WTC11 (cell line): Measurements from ENCODE around the gene ECT2L. TPM values are rescaled to one million over a fixed set of nuclear protein-coding genes. Genes with fewer than 3 reads are reported as not detected.

Source experiments
- ATAC-seq: fragments of 200-7000 bp; cut with Tn5 transposase; 2 replicates; pipeline ENCODE4 v1.10.0; 2021; ENCODE audit warnings: mild to moderate bottlenecking, moderate library complexity
- CTCF ChIA-PET: fragments of 300-600 bp; sonication (Branson Sonifier 250); formaldehyde crosslinking; loops from one replicate; lab custom pipeline; 2021; ENCODE audit warnings: antibody characterized with exemption; lab: Charles Lee
- POLR2A ChIA-PET: fragments of 350-600 bp; sonication (Branson Sonifier 250); formaldehyde crosslinking; loops from one replicate; lab custom pipeline; 2021; ENCODE audit warnings: antibody characterized with exemption; lab: Charles Lee
- DNase-seq: peaks from one replicate; pipeline ENCODE4 v3.0.0; 2021; ENCODE audit warnings: low spot score
- H3K27ac Mint-ChIP-seq: 2 replicates; pipeline ENCODE4 v1.8.0; 2021; ENCODE audit warnings: mixed read lengths
- H3K27me3 Mint-ChIP-seq: 2 replicates; pipeline ENCODE4 v1.8.0; 2021; ENCODE audit warnings: low read depth, mild to moderate bottlenecking, moderate library complexity, mixed read lengths
- H3K36me3 Mint-ChIP-seq: 2 replicates; pipeline ENCODE4 v1.8.0; 2021; ENCODE audit warnings: mixed read lengths
- H3K4me1 Mint-ChIP-seq: 2 replicates; pipeline ENCODE4 v1.8.0; 2022; ENCODE audit warnings: mixed read lengths
- H3K4me3 Mint-ChIP-seq: 2 replicates; pipeline ENCODE4 v1.8.0; 2021; ENCODE audit warnings: mild to moderate bottlenecking, moderate library complexity, mixed read lengths
- H3K9me3 Mint-ChIP-seq: 2 replicates; pipeline ENCODE4 v1.8.0; 2021; ENCODE audit warnings: mixed read lengths
- CBFB ChIP-seq: sonication (generic); formaldehyde crosslinking; IDR thresholded peaks from 2 replicates; pipeline ENCODE4 v1.8.1; 2022; ENCODE audit warnings: mild to moderate bottlenecking, low read depth, missing genetic modification reagents
- CREB1 ChIP-seq: sonication (generic); formaldehyde crosslinking; IDR thresholded peaks from 2 replicates; pipeline ENCODE4 v1.8.0; 2023; ENCODE audit warnings: mild to moderate bottlenecking, missing genetic modification reagents
- CREM ChIP-seq: sonication (generic); formaldehyde crosslinking; IDR thresholded peaks from 2 replicates; pipeline ENCODE4 v1.8.1; 2022; ENCODE audit warnings: mild to moderate bottlenecking, missing genetic modification reagents, moderate library complexity
- ELF4 ChIP-seq: sonication (generic); formaldehyde crosslinking; IDR thresholded peaks from 2 replicates; pipeline ENCODE4 v1.8.1; 2022; ENCODE audit warnings: low read depth, mild to moderate bottlenecking, moderate library complexity, missing genetic modification reagents
- ESRRA ChIP-seq: sonication (generic); formaldehyde crosslinking; IDR thresholded peaks from 2 replicates; pipeline ENCODE4 v1.8.1; 2022; ENCODE audit warnings: mild to moderate bottlenecking, missing genetic modification reagents, borderline replicate concordance
- ETV6 ChIP-seq: sonication (generic); formaldehyde crosslinking; IDR thresholded peaks from 2 replicates; pipeline ENCODE4 v1.8.1; 2022; ENCODE audit warnings: mild to moderate bottlenecking, missing genetic modification reagents
- FOXJ3 ChIP-seq: sonication (generic); formaldehyde crosslinking; IDR thresholded peaks from 2 replicates; pipeline ENCODE4 v1.9.0; 2021; ENCODE audit warnings: missing genetic modification reagents, mild to moderate bottlenecking, borderline replicate concordance
- FOXK1 ChIP-seq: sonication (generic); formaldehyde crosslinking; IDR thresholded peaks from 2 replicates; pipeline ENCODE4 v1.8.0; 2022; ENCODE audit warnings: mild to moderate bottlenecking, moderate library complexity, missing genetic modification reagents
- FOXP1 ChIP-seq: sonication (generic); formaldehyde crosslinking; IDR thresholded peaks from 2 replicates; pipeline ENCODE4 v1.8.0; 2022; ENCODE audit warnings: missing genetic modification reagents, mild to moderate bottlenecking, moderate library complexity, borderline replicate concordance
- GABPB1 ChIP-seq: sonication (generic); formaldehyde crosslinking; IDR thresholded peaks from 2 replicates; pipeline ENCODE4 v1.8.1; 2023; ENCODE audit warnings: mild to moderate bottlenecking, missing genetic modification reagents
- HMGA2 ChIP-seq: fragments of 250-450 bp; sonication (Bioruptor Pico); IDR thresholded peaks from 2 replicates; pipeline ENCODE4 v1.4.0; 2021; ENCODE audit warnings: mild to moderate bottlenecking, moderate library complexity
- JAZF1 ChIP-seq: fragments of 250-450 bp; sonication (Bioruptor Pico); IDR thresholded peaks from 2 replicates; pipeline ENCODE4 v1.9.0; 2021; ENCODE audit warnings: moderate library complexity, mild to moderate bottlenecking, inconsistent platforms
- JUN ChIP-seq: sonication (generic); formaldehyde crosslinking; IDR thresholded peaks from 2 replicates; pipeline ENCODE4 v1.8.0; 2023; ENCODE audit warnings: mild to moderate bottlenecking, missing genetic modification reagents
- MXD4 ChIP-seq: fragments of 250-450 bp; sonication (Bioruptor Pico); IDR thresholded peaks from 2 replicates; pipeline ENCODE4 v1.8.0; 2021; ENCODE audit warnings: mild to moderate bottlenecking, moderate library complexity, borderline replicate concordance
- SOX15 ChIP-seq: fragments of 250-450 bp; sonication (Bioruptor Pico); IDR thresholded peaks from 2 replicates; pipeline ENCODE4 v1.9.0; 2021; ENCODE audit warnings: mild to moderate bottlenecking
- SP1 ChIP-seq: sonication (generic); formaldehyde crosslinking; conservative IDR thresholded peaks from 2 replicates; pipeline ENCODE4 v1.8.1; 2022; ENCODE audit warnings: missing genetic modification reagents
- ZBTB21 ChIP-seq: sonication (generic); formaldehyde crosslinking; IDR thresholded peaks from 2 replicates; pipeline ENCODE4 v1.8.1; 2023; ENCODE audit warnings: mild to moderate bottlenecking, missing genetic modification reagents, borderline replicate concordance
- ZNF138 ChIP-seq: sonication (generic); formaldehyde crosslinking; conservative IDR thresholded peaks from 2 replicates; pipeline ENCODE4 v1.8.1; 2022; ENCODE audit warnings: mild to moderate bottlenecking, moderate library complexity, missing genetic modification reagents
- ZNF232 ChIP-seq: sonication (generic); formaldehyde crosslinking; IDR thresholded peaks from 2 replicates; pipeline ENCODE4 v1.8.0; 2022; ENCODE audit warnings: mild to moderate bottlenecking, missing genetic modification reagents
- ZNF263 ChIP-seq: sonication (generic); formaldehyde crosslinking; IDR thresholded peaks from 2 replicates; pipeline ENCODE4 v1.8.1; 2022; ENCODE audit warnings: low read depth, mild to moderate bottlenecking, moderate library complexity, missing genetic modification reagents
- ZNF317 ChIP-seq: sonication (generic); formaldehyde crosslinking; IDR thresholded peaks from 2 replicates; pipeline ENCODE4 v1.8.1; 2023; ENCODE audit warnings: low read depth, mild to moderate bottlenecking, moderate library complexity, missing genetic modification reagents, borderline replicate concordance
- total RNA-seq: library from RNA; stranded (reverse); gene quantifications from 3 replicates; pipeline ENCODE4 v1.2.3, GENCODE V29; 2021
- TF ChIP-seq, protein P1 (sequence below): sonication (generic); formaldehyde crosslinking; IDR thresholded peaks from 2 replicates; pipeline ENCODE4 v1.8.0; 2022; ENCODE audit warnings: missing genetic modification reagents
- TF ChIP-seq, protein P2 (sequence below): sonication (generic); formaldehyde crosslinking; IDR thresholded peaks from 2 replicates; pipeline ENCODE4 v1.8.1; 2022; ENCODE audit warnings: mild to moderate bottlenecking, moderate library complexity, missing genetic modification reagents
- TF ChIP-seq, protein P3 (sequence below): sonication (generic); formaldehyde crosslinking; IDR thresholded peaks from 2 replicates; pipeline ENCODE4 v1.8.1; 2022; ENCODE audit warnings: low read depth, mild to moderate bottlenecking, moderate library complexity, missing genetic modification reagents, borderline replicate concordance
- TF ChIP-seq, protein P4 (sequence below): sonication (generic); formaldehyde crosslinking; conservative IDR thresholded peaks from 2 replicates; pipeline ENCODE4 v1.8.1; 2022; ENCODE audit warnings: mild to moderate bottlenecking, missing genetic modification reagents
- TF ChIP-seq, protein P5 (sequence below): fragments of 250-450 bp; sonication (Bioruptor Pico); IDR thresholded peaks from 2 replicates; pipeline ENCODE4 v1.8.0; 2021; ENCODE audit warnings: mild to moderate bottlenecking
- TF ChIP-seq, protein P6 (sequence below): sonication (generic); formaldehyde crosslinking; IDR thresholded peaks from 2 replicates; pipeline ENCODE4 v1.8.1; 2023; ENCODE audit warnings: mild to moderate bottlenecking, missing genetic modification reagents, moderate library complexity

ECT2L gene
- total RNA-seq, 1 experiment from 2014 or later = not detected

DNA sequence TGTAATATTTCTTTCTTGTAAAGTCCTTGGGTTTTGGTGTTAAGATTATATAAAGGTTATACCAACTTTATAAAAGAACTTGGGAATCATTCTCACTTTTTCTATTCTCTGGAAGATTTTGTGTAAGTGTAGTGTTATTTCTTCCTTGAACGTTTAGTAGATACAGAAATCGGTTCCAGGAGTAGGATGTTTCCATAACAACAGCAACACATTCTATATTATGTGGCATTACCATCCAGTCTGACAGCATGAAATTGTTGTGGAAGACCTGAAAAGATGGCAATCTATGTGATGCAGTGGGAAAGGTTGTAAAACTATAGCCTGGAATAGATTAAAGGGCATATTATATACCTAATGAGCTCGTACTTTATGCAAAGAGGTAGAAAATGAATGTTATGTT is 13.8 kb downstream of the ECT2L start:
- ChIA-PET CTCF (no interaction called here), POLR2A (no interaction called here)
- Mint-ChIP-seq H3K36me3 (no peaks in the 10 kb centered on the region), H3K9me3 (no peaks in the 10 kb centered on the region), H3K4me3 (no peak overlapping the region), H3K4me1 (0 out of 2 replicates have a peak, but pooled peaks cover 7% of the 10 kb centered on the region), H3K27me3 (no peaks in the 10 kb centered on the region; the same call in 1 of the 2 replicates), H3K27ac (no peak overlapping the region)
- DNase-seq (no peak), ATAC-seq (no peak)
- TF ChIP-seq, protein P1, sequence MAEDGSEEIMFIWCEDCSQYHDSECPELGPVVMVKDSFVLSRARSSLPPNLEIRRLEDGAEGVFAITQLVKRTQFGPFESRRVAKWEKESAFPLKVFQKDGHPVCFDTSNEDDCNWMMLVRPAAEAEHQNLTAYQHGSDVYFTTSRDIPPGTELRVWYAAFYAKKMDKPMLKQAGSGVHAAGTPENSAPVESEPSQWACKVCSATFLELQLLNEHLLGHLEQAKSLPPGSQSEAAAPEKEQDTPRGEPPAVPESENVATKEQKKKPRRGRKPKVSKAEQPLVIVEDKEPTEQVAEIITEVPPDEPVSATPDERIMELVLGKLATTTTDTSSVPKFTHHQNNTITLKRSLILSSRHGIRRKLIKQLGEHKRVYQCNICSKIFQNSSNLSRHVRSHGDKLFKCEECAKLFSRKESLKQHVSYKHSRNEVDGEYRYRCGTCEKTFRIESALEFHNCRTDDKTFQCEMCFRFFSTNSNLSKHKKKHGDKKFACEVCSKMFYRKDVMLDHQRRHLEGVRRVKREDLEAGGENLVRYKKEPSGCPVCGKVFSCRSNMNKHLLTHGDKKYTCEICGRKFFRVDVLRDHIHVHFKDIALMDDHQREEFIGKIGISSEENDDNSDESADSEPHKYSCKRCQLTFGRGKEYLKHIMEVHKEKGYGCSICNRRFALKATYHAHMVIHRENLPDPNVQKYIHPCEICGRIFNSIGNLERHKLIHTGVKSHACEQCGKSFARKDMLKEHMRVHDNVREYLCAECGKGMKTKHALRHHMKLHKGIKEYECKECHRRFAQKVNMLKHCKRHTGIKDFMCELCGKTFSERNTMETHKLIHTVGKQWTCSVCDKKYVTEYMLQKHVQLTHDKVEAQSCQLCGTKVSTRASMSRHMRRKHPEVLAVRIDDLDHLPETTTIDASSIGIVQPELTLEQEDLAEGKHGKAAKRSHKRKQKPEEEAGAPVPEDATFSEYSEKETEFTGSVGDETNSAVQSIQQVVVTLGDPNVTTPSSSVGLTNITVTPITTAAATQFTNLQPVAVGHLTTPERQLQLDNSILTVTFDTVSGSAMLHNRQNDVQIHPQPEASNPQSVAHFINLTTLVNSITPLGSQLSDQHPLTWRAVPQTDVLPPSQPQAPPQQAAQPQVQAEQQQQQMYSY (CRISPR knock-in tag) = no peak
- TF ChIP-seq ZBTB21 (CRISPR knock-in tag) (no peak), MXD4 (CRISPR knock-in tag) (no peak), SOX15 (CRISPR knock-in tag) (no peak), ZNF317 (no peak), FOXK1 (no peak), SP1 (CRISPR knock-in tag) (no peak), ZNF263 (no peak), ZNF138 (CRISPR knock-in tag) (no peak), ZNF232 (CRISPR knock-in tag) (no peak), HMGA2 (no peak), ESRRA (CRISPR knock-in tag) (no peak), FOXJ3 (no peak)
- TF ChIP-seq, protein P2, sequence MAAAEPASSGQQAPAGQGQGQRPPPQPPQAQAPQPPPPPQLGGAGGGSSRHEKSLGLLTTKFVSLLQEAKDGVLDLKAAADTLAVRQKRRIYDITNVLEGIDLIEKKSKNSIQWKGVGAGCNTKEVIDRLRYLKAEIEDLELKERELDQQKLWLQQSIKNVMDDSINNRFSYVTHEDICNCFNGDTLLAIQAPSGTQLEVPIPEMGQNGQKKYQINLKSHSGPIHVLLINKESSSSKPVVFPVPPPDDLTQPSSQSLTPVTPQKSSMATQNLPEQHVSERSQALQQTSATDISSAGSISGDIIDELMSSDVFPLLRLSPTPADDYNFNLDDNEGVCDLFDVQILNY (CRISPR knock-in tag) = no peak

DNA sequence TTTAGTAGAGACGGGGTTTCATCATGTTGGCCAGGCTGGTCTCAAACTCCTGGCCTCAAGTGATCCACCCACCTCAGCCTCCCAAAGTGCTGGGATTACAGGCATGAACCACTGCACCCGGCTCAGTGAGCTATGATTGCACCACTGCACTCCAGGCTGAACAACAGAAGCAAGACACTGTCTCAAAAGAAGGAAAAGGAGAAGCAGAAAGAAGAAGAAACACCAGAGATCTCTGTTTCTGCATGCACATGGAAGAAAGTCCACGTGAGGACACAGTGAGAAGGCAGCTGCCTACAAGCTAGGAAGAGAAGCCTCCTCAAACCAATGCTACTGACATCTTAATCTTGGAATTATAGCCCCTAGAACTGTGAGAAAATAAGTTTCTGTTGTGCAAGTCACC is 16.0 kb downstream of the ECT2L start:
- H3K27ac Mint-ChIP-seq = no peak overlapping the region

DNA sequence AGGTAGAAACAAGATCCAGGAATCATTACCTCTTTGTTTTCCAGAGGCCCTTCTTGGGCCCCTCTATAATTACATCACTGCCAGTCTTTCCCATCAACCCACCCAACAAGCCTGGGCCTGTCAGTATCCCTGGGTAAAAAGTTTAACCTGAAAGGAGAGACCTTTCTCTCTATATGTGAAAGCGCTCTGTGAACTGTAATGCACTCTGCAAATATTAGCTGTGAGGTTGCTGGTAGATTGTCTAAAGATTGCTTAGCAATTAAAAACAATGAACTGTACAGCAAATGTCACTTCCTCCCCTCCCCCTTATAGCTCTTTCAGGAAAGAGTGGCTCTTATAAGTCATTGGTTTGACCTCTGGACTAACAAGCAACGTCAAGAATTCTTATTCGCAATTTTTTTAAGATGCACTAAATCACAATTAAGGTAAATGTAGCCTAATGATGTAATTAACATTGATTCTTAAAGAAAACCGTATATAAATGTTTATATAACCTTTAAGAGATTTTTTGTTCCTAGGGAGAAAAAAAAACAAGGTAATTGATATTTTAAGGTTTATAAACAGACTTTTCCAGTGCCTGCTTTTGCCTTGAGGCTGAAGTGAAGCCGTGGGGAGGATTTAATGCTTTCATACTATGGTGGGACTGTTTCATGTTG is 18.4 kb downstream of the ECT2L start:
- no peak overlapping the region for H3K4me3 Mint-ChIP-seq
- CTCF ChIA-PET = no interaction called here
- H3K27me3 Mint-ChIP-seq = no peaks in the 10 kb centered on the region
- no peaks in the 10 kb centered on the region for H3K9me3 Mint-ChIP-seq
- no peak for ATAC-seq
- H3K36me3 Mint-ChIP-seq = no peaks in the 10 kb centered on the region
- peaks cover 30% of the 10 kb centered on the region for H3K4me1 Mint-ChIP-seq
- POLR2A ChIA-PET = no interaction called here
- no peak for DNase-seq
- H3K27ac Mint-ChIP-seq = no peak overlapping the region
- no peak for TF ChIP-seq CREB1 (CRISPR knock-in tag)
- no peak for TF ChIP-seq ELF4 (CRISPR knock-in tag)
- no peak for TF ChIP-seq FOXK1
- TF ChIP-seq, protein P3, sequence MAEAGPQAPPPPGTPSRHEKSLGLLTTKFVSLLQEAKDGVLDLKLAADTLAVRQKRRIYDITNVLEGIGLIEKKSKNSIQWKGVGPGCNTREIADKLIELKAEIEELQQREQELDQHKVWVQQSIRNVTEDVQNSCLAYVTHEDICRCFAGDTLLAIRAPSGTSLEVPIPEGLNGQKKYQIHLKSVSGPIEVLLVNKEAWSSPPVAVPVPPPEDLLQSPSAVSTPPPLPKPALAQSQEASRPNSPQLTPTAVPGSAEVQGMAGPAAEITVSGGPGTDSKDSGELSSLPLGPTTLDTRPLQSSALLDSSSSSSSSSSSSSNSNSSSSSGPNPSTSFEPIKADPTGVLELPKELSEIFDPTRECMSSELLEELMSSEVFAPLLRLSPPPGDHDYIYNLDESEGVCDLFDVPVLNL (CRISPR knock-in tag) = no peak
- TF ChIP-seq, protein P4, sequence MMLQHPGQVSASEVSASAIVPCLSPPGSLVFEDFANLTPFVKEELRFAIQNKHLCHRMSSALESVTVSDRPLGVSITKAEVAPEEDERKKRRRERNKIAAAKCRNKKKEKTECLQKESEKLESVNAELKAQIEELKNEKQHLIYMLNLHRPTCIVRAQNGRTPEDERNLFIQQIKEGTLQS (CRISPR knock-in tag) = no peak
- no peak for TF ChIP-seq ZNF263
- no peak; the same call in 1 of the 2 replicates for TF ChIP-seq GABPB1
- TF ChIP-seq, protein P5, sequence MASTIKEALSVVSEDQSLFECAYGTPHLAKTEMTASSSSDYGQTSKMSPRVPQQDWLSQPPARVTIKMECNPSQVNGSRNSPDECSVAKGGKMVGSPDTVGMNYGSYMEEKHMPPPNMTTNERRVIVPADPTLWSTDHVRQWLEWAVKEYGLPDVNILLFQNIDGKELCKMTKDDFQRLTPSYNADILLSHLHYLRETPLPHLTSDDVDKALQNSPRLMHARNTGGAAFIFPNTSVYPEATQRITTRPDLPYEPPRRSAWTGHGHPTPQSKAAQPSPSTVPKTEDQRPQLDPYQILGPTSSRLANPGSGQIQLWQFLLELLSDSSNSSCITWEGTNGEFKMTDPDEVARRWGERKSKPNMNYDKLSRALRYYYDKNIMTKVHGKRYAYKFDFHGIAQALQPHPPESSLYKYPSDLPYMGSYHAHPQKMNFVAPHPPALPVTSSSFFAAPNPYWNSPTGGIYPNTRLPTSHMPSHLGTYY = no peak
- TF ChIP-seq ETV6 (CRISPR knock-in tag) = no peak

More for the DNA sequence above, 16.0 kb downstream of the ECT2L start:
- ATAC-seq = no peak
- ChIA-PET POLR2A (no interaction called here), CTCF (no interaction called here)
- Mint-ChIP-seq H3K9me3 (no peaks in the 10 kb centered on the region), H3K36me3 (no peaks in the 10 kb centered on the region), H3K4me3 (no peak overlapping the region), H3K4me1 (peaks cover 13% of the 10 kb centered on the region), H3K27me3 (no peaks in the 10 kb centered on the region)
- DNase-seq = no peak
- TF ChIP-seq, protein P6, sequence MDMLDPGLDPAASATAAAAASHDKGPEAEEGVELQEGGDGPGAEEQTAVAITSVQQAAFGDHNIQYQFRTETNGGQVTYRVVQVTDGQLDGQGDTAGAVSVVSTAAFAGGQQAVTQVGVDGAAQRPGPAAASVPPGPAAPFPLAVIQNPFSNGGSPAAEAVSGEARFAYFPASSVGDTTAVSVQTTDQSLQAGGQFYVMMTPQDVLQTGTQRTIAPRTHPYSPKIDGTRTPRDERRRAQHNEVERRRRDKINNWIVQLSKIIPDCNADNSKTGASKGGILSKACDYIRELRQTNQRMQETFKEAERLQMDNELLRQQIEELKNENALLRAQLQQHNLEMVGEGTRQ (CRISPR knock-in tag) = no peak
- TF ChIP-seq JAZF1 = no peak
- no peak for TF ChIP-seq FOXP1 (CRISPR knock-in tag)
- TF ChIP-seq CBFB = no peak
- no peak for TF ChIP-seq ETV6 (CRISPR knock-in tag)
- TF ChIP-seq JUN = no peak
- no peak for TF ChIP-seq CREM (CRISPR knock-in tag)
